Adrenal gland (tissue), 12 donors: ENCODE results near the gene ATP9B. TPM values are rescaled to one million over a fixed set of nuclear protein-coding genes. Genes with fewer than 3 reads are reported as not detected.

Source experiments
- DNase-seq, 7 donors: peaks; one replicate each; pipeline ENCODE4 v3.0.0-alpha.2; 2019 to 2020
- H3K27ac ChIP-seq, 5 donors: fragments of 200-600 bp; sonication (generic) in 4 of 5; 1 replicate in 3 of 5; 2 replicates in 2 of 5; pipeline versions ENCODE4 v1.5.1 to v1.8.0; 2016 to 2020; ENCODE audit warnings: mild to moderate bottlenecking in 1 of 5
- H3K27me3 ChIP-seq: fragments of 200-600 bp; 2 replicates; pipeline ENCODE4 v1.8.0; 2021
- H3K36me3 ChIP-seq, 2 donors: fragments of 200-600 bp; replicated peaks in 1 of 2; 1 replicate in 1 of 2; 2 replicates in 1 of 2; pipeline versions ENCODE4 v1.5.1 to v1.8.0; 2018 to 2022
- H3K4me1 ChIP-seq, 2 donors: fragments of 200-600 bp; replicated peaks in 1 of 2; 1 replicate in 1 of 2; 2 replicates in 1 of 2; pipeline versions ENCODE4 v1.5.1 to v1.8.0; 2018 to 2021
- H3K4me3 ChIP-seq, 4 donors: fragments of 200-600 bp; sonication (generic) in 3 of 4; one replicate each; pipeline ENCODE4 v1.5.1; 2016 to 2018
- H3K9me3 ChIP-seq, 3 donors: fragments of 200-600 bp; sonication (generic) in 1 of 3; replicated peaks in 1 of 3; 1 replicate in 2 of 3; 2 replicates in 1 of 3; pipeline versions ENCODE4 v1.5.1 to v1.8.0; 2016 to 2021
- POLR2A ChIP-seq, 2 donors: fragments of 450-650 bp; IDR thresholded peaks; one replicate each; pipeline ENCODE4 v1.6.1; 2017; ENCODE audit warnings: antibody characterized with exemption in 2 of 2, mild to moderate bottlenecking in 2 of 2, moderate library complexity in 1 of 2
- WGBS, 4 donors: extraction: QIAGEN DNeasy Blood & Tissue Kit in 2 of 4; methylation state at CpG; one replicate each; pipeline versions ENCODE4 v1.1.5 to v1.1.7; 2013 to 2017; 5-methylcytosine and 5-hydroxymethylcytosine counted together
- intact Hi-C, 2 donors: fragments of 100-400 bp; cut with DNase I; formaldehyde crosslinking; loops; one replicate each; pipeline versions ENCODE4 v1.14.1 to v1.15.0; 2022 to 2023
- polyA plus RNA-seq, 3 donors: library from polyadenylated mRNA; stranded (reverse); fragments of 200-250 nt in 2 of 3; fragments of 350-450 nt in 1 of 3; fragmentation: Illumina TruSeq in 1 of 3; extraction: RNeasy Lipid Tissue Mini Kit (QIAGEN cat#74804) in 1 of 3; gene quantifications; one replicate each; pipeline ENCODE4 v1.2.3, GENCODE V29; 2013 to 2014
- total RNA-seq, 9 donors: library from RNA; depleted of rRNA in 4 of 9; stranded (reverse); fragments of >200 nt in 4 of 9; fragments of 120-200 nt in 1 of 9; fragmentation: NEBNext Ultra II Directional in 1 of 9; extraction: Animal tissue kit (Norgen Biotek cat#: 25700) in 1 of 9; gene quantifications; one replicate each; pipeline versions ENCODE4 v1.1.0 to v1.2.4, GENCODE V29; 2013 to 2023
- TF ChIP-seq, protein P1 (sequence below), 6 experiments: fragments of 450-650 bp in 4 of 6; fragments of 200-600 bp in 2 of 6; sonication (generic) in 1 of 6; IDR thresholded peaks; 1 replicate in 5 of 6; 2 replicates in 1 of 6; pipeline versions ENCODE4 v1.5.1 to v1.8.0; 2016 to 2021; ENCODE audit warnings: antibody characterized with exemption in 6 of 6, mild to moderate bottlenecking in 2 of 6, moderate library complexity in 1 of 6
- donor health status: healthy with polysubstance abuse.
- donor health status: Bipolar disorder and iron deficiency.
- donor health status: DM: yes; HTN: yes; CAD: no.
- donor health status: DM: no; HTN: no; CAD: no.
- donor health status: DM: no; HTN: no; CAD: no.
- donor health status: DM: yes; HTN: yes; CAD: no.

The ATP9B gene
- total and polyA plus RNA-seq, 12 donors: 16.3 to 36.0 (median 27.7) TPM

DNA sequence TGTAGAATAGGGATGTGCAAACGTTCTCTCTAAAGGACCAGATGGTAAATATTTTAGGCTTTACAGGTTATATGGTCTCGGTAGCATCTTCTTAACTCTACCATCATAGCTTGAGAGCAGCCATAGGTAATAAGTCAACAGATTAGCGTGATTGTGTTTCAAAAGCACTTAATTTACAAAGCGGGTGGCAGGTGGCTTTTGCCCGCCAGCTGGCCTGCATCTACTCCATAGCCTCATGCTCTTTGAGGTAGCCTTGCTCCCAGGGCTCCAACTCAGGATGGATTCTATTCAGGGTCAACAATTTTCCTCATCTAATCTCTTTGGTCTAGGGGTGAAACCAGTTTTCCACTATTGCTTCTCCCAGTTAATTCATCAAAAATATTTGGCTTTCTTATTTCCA, 5.0 kb upstream of the ATP9B start:
- Histone ChIP-seq H3K4me3 (no peak overlapping the region), H3K27me3 (no peaks in the 10 kb centered on the region), H3K9me3 (no peaks in the 10 kb centered on the region), H3K27ac (no peak overlapping the region), H3K4me1 (peaks cover 0 to 13% of the 10 kb centered on the region in 2 donors), H3K36me3 (no peaks in the 10 kb centered on the region)
- 82 to 90% (median 84%) methylated on average over 5 of the region's 5 CpGs for WGBS, 4 donors
- TF ChIP-seq, protein P1, sequence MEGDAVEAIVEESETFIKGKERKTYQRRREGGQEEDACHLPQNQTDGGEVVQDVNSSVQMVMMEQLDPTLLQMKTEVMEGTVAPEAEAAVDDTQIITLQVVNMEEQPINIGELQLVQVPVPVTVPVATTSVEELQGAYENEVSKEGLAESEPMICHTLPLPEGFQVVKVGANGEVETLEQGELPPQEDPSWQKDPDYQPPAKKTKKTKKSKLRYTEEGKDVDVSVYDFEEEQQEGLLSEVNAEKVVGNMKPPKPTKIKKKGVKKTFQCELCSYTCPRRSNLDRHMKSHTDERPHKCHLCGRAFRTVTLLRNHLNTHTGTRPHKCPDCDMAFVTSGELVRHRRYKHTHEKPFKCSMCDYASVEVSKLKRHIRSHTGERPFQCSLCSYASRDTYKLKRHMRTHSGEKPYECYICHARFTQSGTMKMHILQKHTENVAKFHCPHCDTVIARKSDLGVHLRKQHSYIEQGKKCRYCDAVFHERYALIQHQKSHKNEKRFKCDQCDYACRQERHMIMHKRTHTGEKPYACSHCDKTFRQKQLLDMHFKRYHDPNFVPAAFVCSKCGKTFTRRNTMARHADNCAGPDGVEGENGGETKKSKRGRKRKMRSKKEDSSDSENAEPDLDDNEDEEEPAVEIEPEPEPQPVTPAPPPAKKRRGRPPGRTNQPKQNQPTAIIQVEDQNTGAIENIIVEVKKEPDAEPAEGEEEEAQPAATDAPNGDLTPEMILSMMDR (IDR thresholded peaks at IDR 0.05): no peak
- TF ChIP-seq POLR2A (IDR thresholded peaks at IDR 0.05): no peak
- intact Hi-C loops: loop anchor here in 1 of 2 donors (10.0 kb wide), 1 partner anchor 181 kb away; no protein-coding TSS in a partner anchor
- no peak for DNase-seq

DNA sequence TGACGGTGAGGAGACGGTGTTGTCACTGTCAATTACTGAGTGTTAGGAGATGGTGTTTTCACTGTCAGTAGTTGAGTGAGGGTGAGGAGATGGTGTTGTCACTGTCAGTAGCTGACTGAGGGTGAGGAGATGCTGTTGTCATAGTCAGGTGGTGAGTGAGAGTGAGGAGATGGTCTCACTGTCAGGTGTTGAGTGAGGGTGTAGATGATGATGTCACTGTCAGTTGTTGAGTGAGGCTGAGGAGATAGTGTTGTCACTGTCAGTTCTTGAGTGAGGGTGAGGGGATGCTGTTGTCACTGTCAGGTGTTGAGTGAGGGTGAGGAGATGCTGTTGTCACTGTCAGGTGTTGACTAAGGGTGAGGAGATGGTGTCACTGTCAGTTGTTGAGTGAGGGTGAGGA, 3.4 kb upstream of the ATP9B start:
- Histone ChIP-seq H3K36me3 (no peaks in the 10 kb centered on the region), H3K27me3 (no peaks in the 10 kb centered on the region), H3K4me3 (no peak overlapping the region), H3K27ac (no peak overlapping the region), H3K9me3 (no peaks in the 10 kb centered on the region), H3K4me1 (peaks cover 12 to 19% of the 10 kb centered on the region in 2 donors)
- DNase-seq: no peak
- TF ChIP-seq, protein P1 (IDR thresholded peaks at IDR 0.05): no peak
- TF ChIP-seq POLR2A (IDR thresholded peaks at IDR 0.05): no peak
- 95 to 100% (median 97%) methylated on average over 2 of the region's 2 CpGs for WGBS, 4 donors
- intact Hi-C loops: loop anchor here in 1 of 2 donors (10.0 kb wide), 1 partner anchor 179 kb away; no protein-coding TSS in a partner anchor

DNA sequence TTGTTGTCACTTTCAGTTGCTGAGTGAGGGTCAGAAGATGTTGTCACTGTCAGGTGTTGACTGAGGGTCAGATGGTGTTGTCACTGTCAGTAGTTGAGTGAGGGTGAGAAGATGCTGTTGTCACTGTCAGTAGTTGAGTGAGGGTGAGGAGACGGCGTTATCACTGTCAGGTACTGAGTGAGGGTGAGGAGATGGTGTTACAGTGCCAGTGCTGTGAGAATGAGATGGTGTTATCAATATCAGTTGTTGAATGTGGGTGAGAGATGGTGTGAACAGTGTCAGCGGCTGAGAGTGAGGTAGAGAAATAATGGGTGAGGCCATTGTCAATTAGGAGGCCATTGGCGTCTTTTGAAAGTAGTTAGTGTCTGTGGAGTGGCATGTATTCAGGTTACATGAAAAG, 1.6 kb upstream of the ATP9B start:
- TF ChIP-seq, protein P1 (IDR thresholded peaks at IDR 0.05): no peak
- TF ChIP-seq POLR2A (IDR thresholded peaks at IDR 0.05): no peak
- no peak overlapping the region for H3K4me3 ChIP-seq
- intact Hi-C loops: loop anchor here in 1 of 2 donors (10.0 kb wide), 1 partner anchor 177 kb away; no protein-coding TSS in a partner anchor
- H3K27me3 ChIP-seq: no peaks in the 10 kb centered on the region
- no peaks in the 10 kb centered on the region for H3K36me3 ChIP-seq
- H3K9me3 ChIP-seq: no peaks in the 10 kb centered on the region
- WGBS, 4 donors: 94 to 96% (median 95%) methylated on average over 4 of the region's 4 CpGs
- peak overlapping the region in 1 of 5 donors; percentile 98 for H3K27ac ChIP-seq
- DNase-seq: no peak
- H3K4me1 ChIP-seq: peaks cover 19 to 22% of the 10 kb centered on the region in 2 donors

DNA sequence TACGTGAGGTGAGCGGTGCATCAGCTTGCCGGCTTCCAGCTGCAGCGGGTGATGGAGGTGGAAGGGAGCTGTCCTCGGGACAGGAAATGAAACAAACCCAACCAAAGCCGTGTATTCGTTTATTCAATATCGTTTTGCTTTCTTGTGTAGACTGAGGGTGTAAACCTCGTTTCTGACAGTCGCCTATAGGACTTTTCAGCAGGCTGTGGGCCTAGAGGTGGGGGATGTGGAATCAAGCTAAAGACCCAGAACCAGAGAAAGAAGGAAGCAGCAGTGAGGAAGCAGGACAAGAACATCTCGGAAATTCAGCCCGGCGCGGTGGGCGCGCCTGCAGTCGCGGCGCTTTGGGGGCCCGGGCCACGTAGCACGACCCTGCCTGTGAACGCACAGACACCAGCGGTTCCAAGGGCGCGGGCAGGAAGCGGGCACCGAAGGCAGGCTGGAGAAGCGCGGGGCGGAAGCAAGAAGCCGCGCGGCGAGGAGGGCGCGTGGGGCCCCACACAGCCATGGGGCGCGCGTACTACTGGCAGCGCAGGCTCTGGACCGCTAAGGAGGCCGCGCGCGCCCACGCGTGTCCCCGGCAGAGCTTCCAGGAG, 755 bp upstream of the ATP9B start:
- Histone ChIP-seq H3K9me3 (no peaks in the 10 kb centered on the region), H3K36me3 (no peaks in the 10 kb centered on the region), H3K4me3 (peak overlapping the region in 2 of 4 donors; percentile 74 to 82), H3K27ac (peak overlapping the region; percentile 40 to 98 (median 92)), H3K4me1 (peaks cover 14 to 22% of the 10 kb centered on the region in 2 donors), H3K27me3 (no peaks in the 10 kb centered on the region)
- WGBS, 4 donors: 13 to 46% (median 21%) methylated on average over 19 to 49 of the region's 49 CpGs
- DNase-seq: peak in 5 of 7 donors; percentile 24 to 60 (median 27)
- intact Hi-C loops: loop anchor here in 1 of 2 donors (10.0 kb wide), 1 partner anchor 176 kb away; no protein-coding TSS in a partner anchor
- no peak for TF ChIP-seq POLR2A (IDR thresholded peaks at IDR 0.05)
- TF ChIP-seq, protein P1 (IDR thresholded peaks at IDR 0.05): no peak
